ENCODE data around the gene HGF. TPM values are rescaled to one million over a fixed set of nuclear protein-coding genes. Genes with fewer than 3 reads are reported as not detected.

The HGF gene
- total RNA-seq, 1 donor from 2014 or later: not detected

GRCh38 chr7:81803267-81803666 lies 33.4 kb upstream of the HGF start:
- no peaks in the 10 kb centered on the region for H3K36me3 ChIP-seq (ENCODE audit: control insufficient read depth, insufficient read depth, low read length)
- TF ChIP-seq CTCF (IDR thresholded peaks at IDR 0.05; ENCODE audit: insufficient read depth, low read length, poor library complexity, severe bottlenecking): no peak
- no peak overlapping the region for H3K4me3 ChIP-seq (ENCODE audit: low read depth, low read length)
- no peak for DNase-seq (ENCODE audit: low read depth)
- no peaks in the 10 kb centered on the region for H3K27me3 ChIP-seq (ENCODE audit: control insufficient read depth, insufficient read depth, low read length)

- Histone ChIP-seq H3K27me3 (ENCODE audit: control insufficient read depth, insufficient read depth, low read length) (no peaks in the 10 kb centered on the region), H3K36me3 (ENCODE audit: control insufficient read depth, insufficient read depth, low read length) (no peaks in the 10 kb centered on the region), H3K4me3 (ENCODE audit: low read depth, low read length) (no peak overlapping the region)
- TF ChIP-seq CTCF (IDR thresholded peaks at IDR 0.05; ENCODE audit: insufficient read depth, low read length, poor library complexity, severe bottlenecking): no peak
- no peak for DNase-seq (ENCODE audit: low read depth)
These were observed 32.4 kb upstream of the HGF start for GRCh38 chr7:81802251-81802650.

GRCh38 chr7:81801532-81801931 lies 31.7 kb upstream of the HGF start:
- DNase-seq (ENCODE audit: low read depth): no peak
- no peaks in the 10 kb centered on the region for H3K27me3 ChIP-seq (ENCODE audit: control insufficient read depth, insufficient read depth, low read length)
- TF ChIP-seq CTCF (IDR thresholded peaks at IDR 0.05; ENCODE audit: insufficient read depth, low read length, poor library complexity, severe bottlenecking): no peak
- no peaks in the 10 kb centered on the region for H3K36me3 ChIP-seq (ENCODE audit: control insufficient read depth, insufficient read depth, low read length)
- no peak overlapping the region for H3K4me3 ChIP-seq (ENCODE audit: low read depth, low read length)

- Histone ChIP-seq H3K4me3 (ENCODE audit: low read depth, low read length) (no peak overlapping the region), H3K27me3 (ENCODE audit: control insufficient read depth, insufficient read depth, low read length) (no peaks in the 10 kb centered on the region), H3K36me3 (ENCODE audit: control insufficient read depth, insufficient read depth, low read length) (no peaks in the 10 kb centered on the region)
- no peak for DNase-seq (ENCODE audit: low read depth)
- no peak for TF ChIP-seq CTCF (IDR thresholded peaks at IDR 0.05; ENCODE audit: insufficient read depth, low read length, poor library complexity, severe bottlenecking)
These were observed 22.0 kb upstream of the HGF start for GRCh38 chr7:81791568-81792518.

GRCh38 chr7:81790686-81791085 lies 20.8 kb upstream of the HGF start:
- H3K36me3 ChIP-seq (ENCODE audit: control insufficient read depth, insufficient read depth, low read length): no peaks in the 10 kb centered on the region
- no peak for TF ChIP-seq CTCF (IDR thresholded peaks at IDR 0.05; ENCODE audit: insufficient read depth, low read length, poor library complexity, severe bottlenecking)
- H3K27me3 ChIP-seq (ENCODE audit: control insufficient read depth, insufficient read depth, low read length): no peaks in the 10 kb centered on the region
- no peak overlapping the region for H3K4me3 ChIP-seq (ENCODE audit: low read depth, low read length)
- DNase-seq (ENCODE audit: low read depth): no peak

- no peak for TF ChIP-seq CTCF (IDR thresholded peaks at IDR 0.05; ENCODE audit: insufficient read depth, low read length, poor library complexity, severe bottlenecking)
- no peak overlapping the region for H3K4me3 ChIP-seq (ENCODE audit: low read depth, low read length)
- H3K27me3 ChIP-seq (ENCODE audit: control insufficient read depth, insufficient read depth, low read length): no peaks in the 10 kb centered on the region
- no peaks in the 10 kb centered on the region for H3K36me3 ChIP-seq (ENCODE audit: control insufficient read depth, insufficient read depth, low read length)
- no peak for DNase-seq (ENCODE audit: low read depth)
These were observed 20.3 kb upstream of the HGF start for GRCh38 chr7:81790120-81790500.

All from kidney epithelial cell (primary cell).